GM12878 (cell line): ENCODE results near the gene OSBP. TPM values are rescaled to one million over a fixed set of nuclear protein-coding genes. Genes with fewer than 3 reads are reported as not detected.
A peak's percentile ranks its signal among the peaks of the same experiment; 100 is the strongest.

ENCODE experiments used
- ATAC-seq: fragments of 200-7000 bp; cut with Tn5 transposase; 3 replicates; pipeline ENCODE4 v1.9.1; 2020; ENCODE audit warnings: mild to moderate bottlenecking, moderate library complexity
- BruUV-seq: library from RNA; stranded (reverse); fragments of 400-500 nt; replicated peaks from 2 replicates; lab custom pipeline; 2021; lab: Mats Ljungman, UMichigan
- CTCF ChIA-PET: fragments of 300-600 bp; sonication (Branson Sonifier 250); formaldehyde crosslinking; extraction: SDS; loops from one replicate; lab custom pipeline; 2021; ENCODE audit warnings: inconsistent platforms; lab: Yijun Ruan, JAX
- POLR2A ChIA-PET: fragments of 350-600 bp; formaldehyde crosslinking; extraction: SDS; loops from one replicate; lab custom pipeline; 2021; ENCODE audit warnings: inconsistent platforms; lab: Charles Lee
- RAD21 ChIA-PET: fragments of 300-600 bp; sonication (Branson Sonifier 250); formaldehyde crosslinking; loops from one replicate; lab custom pipeline; 2023; ENCODE audit warnings: antibody characterized with exemption; ENCODE audit not compliant: unreplicated experiment; lab: Charles Lee
- SMC1A ChIA-PET: fragments of 300-600 bp; sonication (Branson Sonifier 250); formaldehyde crosslinking; loops from one replicate; lab custom pipeline; 2023; ENCODE audit not compliant: unreplicated experiment, uncharacterized antibody; lab: Charles Lee
- DNase-seq: peaks from one replicate; pipeline ENCODE4 v3.0.0-alpha.2; 2011; ENCODE audit warnings: low read depth, low spot score
- FAIRE-seq: peaks from 3 replicates; lab custom pipeline; 2011; peaks lifted over from hg19 to GRCh38; lab: Jason Lieb, UNC
- H2AFZ ChIP-seq: 2 replicates; pipeline ENCODE4 v1.6.0; 2011; ENCODE audit warnings: low read depth, low read length, control low read depth; ENCODE audit not compliant: control insufficient read depth
- H3K27ac ChIP-seq: 2 replicates; pipeline ENCODE4 v1.5.1; 2011; ENCODE audit warnings: control low read depth; ENCODE audit not compliant: control insufficient read depth, insufficient read depth
- H3K27me3 ChIP-seq, 2 experiments: replicated peaks in 1 of 2; 2 replicates each; pipeline versions ENCODE4 v1.6.0 to v1.6.1; 2011; ENCODE audit warnings: low read length in 1 of 2; ENCODE audit not compliant: control insufficient read depth in 2 of 2, insufficient read depth in 2 of 2
- H3K36me3 ChIP-seq, 2 experiments: 2 replicates each; pipeline ENCODE4 v1.5.1; 2011; ENCODE audit warnings: low read length in 1 of 2; ENCODE audit not compliant: control insufficient read depth in 2 of 2, insufficient read depth in 2 of 2
- H3K4me1 ChIP-seq: 2 replicates; pipeline ENCODE4 v1.6.1; 2011; ENCODE audit warnings: mild to moderate bottlenecking, low read length, moderate library complexity, mixed read lengths; ENCODE audit not compliant: control insufficient read depth, insufficient read depth
- H3K4me2 ChIP-seq: 2 replicates; pipeline ENCODE4 v1.6.0; 2011; ENCODE audit warnings: control low read depth; ENCODE audit not compliant: control insufficient read depth, insufficient read depth
- H3K4me3 ChIP-seq: fragments of 200-600 bp; sonication (generic); 2 replicates; pipeline ENCODE4 v1.5.1; 2016
- H3K79me2 ChIP-seq: 2 replicates; pipeline ENCODE4 v1.6.0; 2011; ENCODE audit warnings: low read length; ENCODE audit not compliant: control insufficient read depth, insufficient read depth
- H3K9ac ChIP-seq: 2 replicates; pipeline ENCODE4 v1.8.0; 2011; ENCODE audit warnings: low read length, control low read depth, mixed read lengths; ENCODE audit not compliant: control insufficient read depth, insufficient read depth
- H3K9me3 ChIP-seq: replicated peaks from 3 replicates; pipeline ENCODE4 v1.5.1; 2011; ENCODE audit warnings: mild to moderate bottlenecking, low read length; ENCODE audit not compliant: control insufficient read depth, insufficient read depth
- H4K20me1 ChIP-seq: 2 replicates; pipeline ENCODE4 v1.6.0; 2011; ENCODE audit not compliant: control insufficient read depth, insufficient read depth
- ETV6 ChIP-seq, 2 experiments: fragments of 450-650 bp in 1 of 2; IDR thresholded peaks in 1 of 2; conservative IDR thresholded peaks in 1 of 2; 2 replicates each; pipeline ENCODE4 v1.6.1; 2014; ENCODE audit warnings: antibody characterized with exemption in 1 of 2, borderline replicate concordance in 1 of 2, low read depth in 1 of 2, mild to moderate bottlenecking in 1 of 2, moderate library complexity in 1 of 2
- NFXL1 ChIP-seq: fragments of 450-650 bp; IDR thresholded peaks from 2 replicates; pipeline ENCODE4 v1.6.1; 2017; ENCODE audit warnings: antibody characterized with exemption, mild to moderate bottlenecking, borderline replicate concordance
- SP1 ChIP-seq: IDR thresholded peaks from one replicate; pipeline ENCODE4 v1.6.1; 2011; ENCODE audit warnings: low read depth, low read length
- SPI1 ChIP-seq: IDR thresholded peaks from 2 replicates; pipeline ENCODE4 v1.6.1; 2011; ENCODE audit warnings: low read depth, mild to moderate bottlenecking, low read length, moderate library complexity, borderline replicate concordance; ENCODE audit not compliant: insufficient read depth
- SREBF1 ChIP-seq: IDR thresholded peaks from 2 replicates; pipeline ENCODE4 v1.6.1; 2012; ENCODE audit warnings: mild to moderate bottlenecking, low read length
- TARDBP ChIP-seq: IDR thresholded peaks from 2 replicates; pipeline ENCODE4 v1.6.1; 2016; ENCODE audit warnings: borderline replicate concordance
- WGBS: methylation state at CpG from one replicate; pipeline ENCODE4 v1.1.6; 2016; ENCODE audit warnings: low lambda C conversion rate; ENCODE audit not compliant: insufficient replicate concordance, insufficient coverage; ENCODE audit errors: missing lambda C conversion rate; 5-methylcytosine and 5-hydroxymethylcytosine counted together
- in situ Hi-C: fragments of 300-500 bp; cut with MboI; formaldehyde crosslinking; loops from 9 replicates; pipeline ENCODE4 v1.14.3; 2018; ENCODE audit warnings: mixed read lengths
- intact Hi-C: fragments of 100-400 bp; cut with micrococcal nuclease; formaldehyde crosslinking; loops from one replicate; pipeline ENCODE4 v1.14.2; 2022; ENCODE audit not compliant: unreplicated experiment
- polyA plus RNA-seq, 11 experiments: library from polyadenylated mRNA; depleted of rRNA in 4 of 11; unstranded in 6 of 11; stranded (reverse) in 5 of 11; fragments of >200 nt; fragmentation: Nextera tagmentation in 4 of 11; fragmentation: Illumina TruSeq in 1 of 11; extraction: Ambion mirVana in 4 of 11; extraction: Trizol in 1 of 11; gene quantifications; 1 replicate in 1 of 11; 2 replicates in 10 of 11; pipeline versions ENCODE4 v1.2.1 to v1.2.3, GENCODE V29; 2011 to 2016; ENCODE audit warnings: inconsistent platforms in 2 of 11, missing spikeins in 2 of 11, low read depth in 1 of 11
- total RNA-seq, 4 experiments: library from RNA; depleted of rRNA in 3 of 4; stranded (reverse); fragments of >200 nt in 3 of 4; fragmentation: Illumina TruSeq in 1 of 4; extraction: Trizol in 1 of 4; gene quantifications; 2 replicates each; pipeline versions ENCODE4 v1.2.1 to v1.2.3, GENCODE V29; 2013 to 2021
- TF ChIP-seq, protein P1 (sequence below): fragments of 450-650 bp; IDR thresholded peaks from 2 replicates; pipeline ENCODE4 v1.6.1; 2017; ENCODE audit warnings: borderline replicate concordance
- TF ChIP-seq, protein P2 (sequence below): IDR thresholded peaks from 2 replicates; pipeline ENCODE4 v1.6.1; 2012; ENCODE audit warnings: low read length, inconsistent platforms
- TF ChIP-seq, protein P3 (sequence below): IDR thresholded peaks from 2 replicates; pipeline ENCODE4 v1.6.1; 2011; ENCODE audit warnings: borderline replicate concordance, low read depth, mild to moderate bottlenecking, moderate library complexity, low read length; ENCODE audit not compliant: insufficient read depth, poor library complexity, severe bottlenecking

The OSBP gene
- total and polyA plus RNA-seq, 10 of the 15 experiments (the other 5 are each of a cell fraction or from before 2014, with no cell fraction given) = 5.9 to 41.2 (median 21.7) TPM

- intact Hi-C loops = loop anchor here (10.0 kb wide), 1 partner anchor 446 kb away; the partner anchor contains the start of gene MPEG1
- no peak overlapping the region; the same call in 1 of the 2 replicates for H3K4me2 ChIP-seq
- no peaks in the 10 kb centered on the region for H3K9me3 ChIP-seq
- no peak for FAIRE-seq
- H3K9ac ChIP-seq = no peak overlapping the region
- ChIA-PET CTCF (interaction anchor here (0.9 to 2.9 kb wide), 4 partner anchors 9 to 123 kb away, joined by 3 to 10 read pairs (median 4); no protein-coding TSS in a partner anchor), SMC1A (interaction anchor here (1.0 to 2.1 kb wide), 2 partner anchors 8 to 13 kb away, joined by 3 to 7 read pairs; no protein-coding TSS in a partner anchor)
- no peaks in the 10 kb centered on the region for H3K4me1 ChIP-seq
- no peaks in the 10 kb centered on the region for H3K27me3 ChIP-seq
- TF ChIP-seq, protein P1, sequence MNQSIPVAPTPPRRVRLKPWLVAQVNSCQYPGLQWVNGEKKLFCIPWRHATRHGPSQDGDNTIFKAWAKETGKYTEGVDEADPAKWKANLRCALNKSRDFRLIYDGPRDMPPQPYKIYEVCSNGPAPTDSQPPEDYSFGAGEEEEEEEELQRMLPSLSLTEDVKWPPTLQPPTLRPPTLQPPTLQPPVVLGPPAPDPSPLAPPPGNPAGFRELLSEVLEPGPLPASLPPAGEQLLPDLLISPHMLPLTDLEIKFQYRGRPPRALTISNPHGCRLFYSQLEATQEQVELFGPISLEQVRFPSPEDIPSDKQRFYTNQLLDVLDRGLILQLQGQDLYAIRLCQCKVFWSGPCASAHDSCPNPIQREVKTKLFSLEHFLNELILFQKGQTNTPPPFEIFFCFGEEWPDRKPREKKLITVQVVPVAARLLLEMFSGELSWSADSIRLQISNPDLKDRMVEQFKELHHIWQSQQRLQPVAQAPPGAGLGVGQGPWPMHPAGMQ = no peak
- TF ChIP-seq NFXL1 (no peak), SPI1 (peak; percentile 46; the same call in 1 of the 2 replicates)
- TF ChIP-seq, all 136 proteins: peak for 1
- Histone ChIP-seq H3K79me2 (peaks cover 38% of the 10 kb centered on the region), H3K27ac (no peak overlapping the region), H3K4me3 (no peak overlapping the region), H3K36me3 (peaks cover 6 to 34% of the 10 kb centered on the region in 2 experiments), H4K20me1 (no peaks in the 10 kb centered on the region), H2AFZ (no peak overlapping the region)
- peak; percentile 56 for ATAC-seq
- in situ Hi-C loops = loop anchor here (25.0 kb wide), 1 partner anchor 1073 kb away; the partner anchor contains the start of genes LPXN and ZFP91
- DNase-seq = no peak
- no TSS peak for BruUV-seq
- 100% methylated on average over 1 of the region's 1 CpG for WGBS
- RAD21 ChIA-PET = interaction anchor here (0.7 kb wide), 1 partner anchor 8 kb away, joined by 3 read pairs; the partner anchor contains the start of gene PATL1
- POLR2A ChIA-PET = interaction anchor here (1.0 kb wide), 1 partner anchor 8 kb away, joined by 3 read pairs; the partner anchor contains the start of gene PATL1
Observed at GRCh38 chr11:59660621-59661020, 45.0 kb upstream of the OSBP start.

- FAIRE-seq = no peak
- no peak for DNase-seq
- no TSS peak for BruUV-seq
- no peak for ATAC-seq
- in situ Hi-C loops (loop anchor here (25.0 kb wide), 1 partner anchor 1073 kb away; the partner anchor contains the start of genes LPXN and ZFP91), intact Hi-C loops (loop anchor here (10.0 kb wide), 1 partner anchor 445 kb away; the partner anchor contains the start of gene MPEG1)
- H3K9me3 ChIP-seq = no peaks in the 10 kb centered on the region
- ChIA-PET CTCF (no interaction called here), POLR2A (no interaction called here), RAD21 (no interaction called here), SMC1A (interaction anchor here (0.5 to 1.0 kb wide), 3 partner anchors 14 to 97 kb away, joined by 3 read pairs; no protein-coding TSS in a partner anchor)
- 31% methylated on average over 2 of the region's 2 CpGs for WGBS
- no peak overlapping the region for H3K27ac ChIP-seq
- no peak overlapping the region for H3K9ac ChIP-seq
- no peak overlapping the region for H3K4me2 ChIP-seq
- no peak overlapping the region for H3K4me3 ChIP-seq
- no peaks in the 10 kb centered on the region for H4K20me1 ChIP-seq
- H3K36me3 ChIP-seq = peaks cover 6 to 35% of the 10 kb centered on the region in 2 experiments
- no peaks in the 10 kb centered on the region for H3K27me3 ChIP-seq
- H3K4me1 ChIP-seq = no peaks in the 10 kb centered on the region
- no peak overlapping the region for H2AFZ ChIP-seq
- H3K79me2 ChIP-seq = peaks cover 35% of the 10 kb centered on the region
- TF ChIP-seq SREBF1 (no peak), ETV6 (conservative IDR thresholded peaks at IDR 0.05 in 1 of 2, IDR thresholded peaks at IDR 0.05 in 1 of 2; ENCODE audit: borderline replicate concordance in 1 of 2, low read depth in 1 of 2) (no peak), TARDBP (no peak), SP1 (no peak)
- TF ChIP-seq, protein P2, sequence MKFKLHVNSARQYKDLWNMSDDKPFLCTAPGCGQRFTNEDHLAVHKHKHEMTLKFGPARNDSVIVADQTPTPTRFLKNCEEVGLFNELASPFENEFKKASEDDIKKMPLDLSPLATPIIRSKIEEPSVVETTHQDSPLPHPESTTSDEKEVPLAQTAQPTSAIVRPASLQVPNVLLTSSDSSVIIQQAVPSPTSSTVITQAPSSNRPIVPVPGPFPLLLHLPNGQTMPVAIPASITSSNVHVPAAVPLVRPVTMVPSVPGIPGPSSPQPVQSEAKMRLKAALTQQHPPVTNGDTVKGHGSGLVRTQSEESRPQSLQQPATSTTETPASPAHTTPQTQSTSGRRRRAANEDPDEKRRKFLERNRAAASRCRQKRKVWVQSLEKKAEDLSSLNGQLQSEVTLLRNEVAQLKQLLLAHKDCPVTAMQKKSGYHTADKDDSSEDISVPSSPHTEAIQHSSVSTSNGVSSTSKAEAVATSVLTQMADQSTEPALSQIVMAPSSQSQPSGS = no peak
- TF ChIP-seq, protein P3, sequence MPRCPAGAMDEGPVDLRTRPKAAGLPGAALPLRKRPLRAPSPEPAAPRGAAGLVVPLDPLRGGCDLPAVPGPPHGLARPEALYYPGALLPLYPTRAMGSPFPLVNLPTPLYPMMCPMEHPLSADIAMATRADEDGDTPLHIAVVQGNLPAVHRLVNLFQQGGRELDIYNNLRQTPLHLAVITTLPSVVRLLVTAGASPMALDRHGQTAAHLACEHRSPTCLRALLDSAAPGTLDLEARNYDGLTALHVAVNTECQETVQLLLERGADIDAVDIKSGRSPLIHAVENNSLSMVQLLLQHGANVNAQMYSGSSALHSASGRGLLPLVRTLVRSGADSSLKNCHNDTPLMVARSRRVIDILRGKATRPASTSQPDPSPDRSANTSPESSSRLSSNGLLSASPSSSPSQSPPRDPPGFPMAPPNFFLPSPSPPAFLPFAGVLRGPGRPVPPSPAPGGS = no peak
Observed at GRCh38 chr11:59659981-59660380, 44.4 kb upstream of the OSBP start.
